Activated naive CD8-positive, alpha-beta T cell (primary cell): Measurements from ENCODE around the gene C16orf86.
"Not testable (repeated sequence)": the region's sequence is repeated elsewhere in the genome, so short reads cannot be mapped to it uniquely, and the experiment has no call there.

Source experiments
- H3K27ac Mint-ChIP-seq: one replicate; pipeline ENCODE4 v1.8.0; 2021; ENCODE audit warnings: mixed read lengths
- H3K27me3 Mint-ChIP-seq: one replicate; pipeline ENCODE4 v1.8.0; 2021; ENCODE audit warnings: mixed read lengths
- H3K36me3 Mint-ChIP-seq: one replicate; pipeline ENCODE4 v1.8.0; 2021; ENCODE audit warnings: mixed read lengths
- H3K4me1 Mint-ChIP-seq: one replicate; pipeline ENCODE4 v1.8.0; 2021; ENCODE audit warnings: low read depth, mixed read lengths
- H3K4me3 Mint-ChIP-seq: one replicate; pipeline ENCODE4 v1.8.0; 2021; ENCODE audit warnings: mild to moderate bottlenecking, mixed read lengths
- H3K9me3 Mint-ChIP-seq: one replicate; pipeline ENCODE4 v1.8.0; 2021; ENCODE audit warnings: low read depth, mixed read lengths

C16orf86 gene

GRCh38 chr16:67683767-67684166, 17.2 kb downstream of the C16orf86 start:
- H3K9me3 Mint-ChIP-seq: no peaks in the 10 kb centered on the region
- no peak overlapping the region for H3K4me3 Mint-ChIP-seq
- H3K27ac Mint-ChIP-seq: no peak overlapping the region
- no peaks in the 10 kb centered on the region for H3K27me3 Mint-ChIP-seq
- H3K36me3 Mint-ChIP-seq: peaks cover 5% of the 10 kb centered on the region
- peaks cover 1% of the 10 kb centered on the region for H3K4me1 Mint-ChIP-seq

DNA sequence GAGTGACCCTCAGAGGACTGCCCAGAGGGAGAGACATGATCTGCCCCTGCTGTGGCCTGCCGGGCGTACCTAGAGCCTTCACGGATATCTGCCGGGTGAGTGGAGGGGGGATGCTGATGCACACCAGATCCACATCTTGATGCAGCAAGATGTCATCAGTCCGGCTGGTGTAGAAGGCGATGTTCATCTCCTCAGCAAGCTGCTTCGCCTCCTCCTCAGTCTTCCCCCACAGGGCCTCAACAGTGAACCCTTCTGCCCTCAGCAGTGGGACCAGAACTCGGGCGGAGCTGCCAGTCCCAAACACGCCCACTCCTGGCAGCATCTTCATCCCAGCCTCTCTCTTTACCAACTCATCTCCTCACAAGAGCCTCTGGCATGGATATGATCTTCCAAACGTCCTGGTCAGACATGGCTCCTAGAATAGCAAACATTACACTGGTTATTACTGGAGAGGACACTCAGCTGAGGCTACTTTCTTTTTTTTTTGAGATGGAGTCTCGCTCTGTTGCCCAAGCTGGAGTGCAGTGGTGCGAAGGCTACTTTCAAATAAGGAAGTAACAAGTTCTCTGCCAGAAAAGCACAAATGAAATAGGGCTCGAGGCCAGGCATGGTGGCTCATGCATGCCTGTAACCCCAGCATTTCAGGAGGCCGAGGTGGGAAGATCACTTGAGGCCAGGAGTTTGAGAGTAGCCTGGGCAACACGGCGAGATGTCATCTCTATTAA, 18.9 kb downstream of the C16orf86 start:
- H3K4me3 Mint-ChIP-seq: no peak overlapping the region
- no peak overlapping the region for H3K27ac Mint-ChIP-seq
- no peaks in the 10 kb centered on the region for H3K27me3 Mint-ChIP-seq
- no peaks in the 10 kb centered on the region for H3K9me3 Mint-ChIP-seq
- peaks cover 5% of the 10 kb centered on the region for H3K36me3 Mint-ChIP-seq
- H3K4me1 Mint-ChIP-seq: peaks cover 3% of the 10 kb centered on the region

DNA sequence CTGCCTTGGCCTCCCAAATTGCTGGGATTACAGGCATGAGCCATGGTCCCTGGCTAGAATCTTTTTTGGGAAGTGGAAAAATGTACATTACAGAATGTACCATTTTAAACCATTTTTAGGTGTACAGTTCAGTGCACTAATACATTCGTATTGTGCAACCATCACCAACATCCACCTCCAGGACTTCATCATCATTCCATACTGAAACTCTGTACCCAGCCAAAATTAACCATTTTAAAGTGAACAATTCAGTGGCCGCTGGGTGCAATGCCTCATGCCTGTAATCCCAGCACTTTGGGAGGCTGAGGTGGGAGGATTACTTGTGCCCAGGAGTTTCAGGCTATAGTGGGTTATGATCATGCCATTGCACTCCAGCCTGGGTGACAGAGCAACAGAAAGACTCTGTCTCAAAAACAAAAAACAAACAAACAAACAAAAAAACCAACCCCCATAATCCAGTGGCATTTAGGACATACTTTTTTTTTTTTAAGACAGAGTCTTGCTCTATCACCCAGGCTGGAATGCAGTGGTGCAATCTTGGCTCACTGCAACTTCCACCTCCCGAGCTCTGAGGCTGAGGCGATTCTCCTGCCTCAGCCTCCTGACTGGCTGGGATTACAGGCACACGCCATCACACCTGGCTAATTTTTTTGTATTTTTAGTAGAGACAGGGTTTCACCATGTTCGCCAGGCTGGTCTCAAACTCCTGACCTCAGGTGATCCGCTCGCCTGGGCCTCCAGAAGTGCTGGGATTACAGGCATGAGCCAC, 27.1 kb downstream of the C16orf86 start:
- H3K4me3 Mint-ChIP-seq, H3K27ac Mint-ChIP-seq, H3K4me1 Mint-ChIP-seq, H3K27me3 Mint-ChIP-seq, H3K36me3 Mint-ChIP-seq, H3K9me3 Mint-ChIP-seq: not testable (repeated sequence)

DNA sequence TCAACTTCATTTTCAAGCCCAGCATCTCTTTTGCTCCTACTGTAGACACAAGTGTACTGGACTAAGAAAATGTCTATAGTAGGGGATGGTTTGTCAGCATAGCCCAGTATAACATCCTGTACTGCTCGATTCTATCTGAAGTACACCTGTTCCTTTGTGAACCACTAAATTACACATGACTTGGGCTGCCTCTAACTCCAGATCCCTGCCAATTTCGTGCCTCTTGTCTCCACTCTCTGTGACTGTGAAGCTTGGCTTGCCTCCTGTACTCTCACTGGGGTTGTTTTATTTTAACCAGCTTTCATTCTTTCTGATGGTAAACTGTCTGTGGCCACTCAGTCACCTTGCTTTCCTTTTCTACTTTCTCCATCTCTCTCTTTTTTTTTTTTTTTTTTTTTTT, 28.0 kb downstream of the C16orf86 start:
- peaks cover 3% of the 10 kb centered on the region for H3K4me1 Mint-ChIP-seq
- H3K27ac Mint-ChIP-seq: no peak overlapping the region
- no peaks in the 10 kb centered on the region for H3K27me3 Mint-ChIP-seq
- H3K4me3 Mint-ChIP-seq: no peak overlapping the region
- H3K36me3 Mint-ChIP-seq: peaks cover 2% of the 10 kb centered on the region
- H3K9me3 Mint-ChIP-seq: no peaks in the 10 kb centered on the region

DNA sequence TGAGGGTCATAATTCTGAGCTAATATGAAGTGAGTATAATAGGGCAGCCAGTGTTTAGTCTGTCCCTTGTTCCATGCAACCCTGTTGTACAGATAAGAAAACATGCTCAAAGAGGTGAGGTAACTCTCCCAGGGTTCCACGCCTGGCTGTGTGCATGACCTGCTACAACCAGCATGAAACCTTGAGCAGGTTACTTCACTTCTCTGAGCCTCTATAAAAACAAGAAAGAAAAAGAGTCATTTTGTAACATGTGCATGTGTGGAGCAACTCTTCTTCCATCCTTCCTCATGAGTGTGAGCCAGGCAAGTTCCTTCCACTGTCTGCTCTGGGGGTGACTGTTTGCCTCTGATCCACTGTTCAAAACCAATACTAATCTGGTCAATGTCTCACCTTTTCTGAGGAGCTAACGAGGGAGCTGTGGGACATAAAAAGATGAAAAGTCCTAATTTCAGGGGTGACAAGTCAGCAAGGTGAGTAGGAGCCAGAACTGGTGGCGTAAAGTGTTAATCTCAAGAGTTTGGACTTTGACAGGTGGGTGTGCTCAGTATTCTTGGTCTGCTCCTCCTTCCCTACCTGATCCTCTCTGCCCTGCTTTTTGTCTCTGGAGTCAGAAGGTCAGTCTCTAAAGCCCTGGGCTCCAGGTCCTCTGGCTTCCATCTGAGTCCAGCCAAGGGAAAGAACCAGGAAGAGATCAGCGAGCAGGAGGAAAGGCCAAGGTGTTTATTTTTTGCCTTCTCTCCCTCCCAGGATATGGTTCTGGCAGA, 31.0 kb downstream of the C16orf86 start:
- no peak overlapping the region for H3K27ac Mint-ChIP-seq
- no peak overlapping the region for H3K4me3 Mint-ChIP-seq
- no peaks in the 10 kb centered on the region for H3K27me3 Mint-ChIP-seq
- H3K4me1 Mint-ChIP-seq: peaks cover 7% of the 10 kb centered on the region
- no peaks in the 10 kb centered on the region for H3K9me3 Mint-ChIP-seq
- H3K36me3 Mint-ChIP-seq: peaks cover 4% of the 10 kb centered on the region

- Mint-ChIP-seq H3K4me1 (peaks cover 22% of the 10 kb centered on the region), H3K9me3 (no peaks in the 10 kb centered on the region)
Measured at GRCh38 chr16:67699265-67699664, 32.7 kb downstream of the C16orf86 start.

DNA sequence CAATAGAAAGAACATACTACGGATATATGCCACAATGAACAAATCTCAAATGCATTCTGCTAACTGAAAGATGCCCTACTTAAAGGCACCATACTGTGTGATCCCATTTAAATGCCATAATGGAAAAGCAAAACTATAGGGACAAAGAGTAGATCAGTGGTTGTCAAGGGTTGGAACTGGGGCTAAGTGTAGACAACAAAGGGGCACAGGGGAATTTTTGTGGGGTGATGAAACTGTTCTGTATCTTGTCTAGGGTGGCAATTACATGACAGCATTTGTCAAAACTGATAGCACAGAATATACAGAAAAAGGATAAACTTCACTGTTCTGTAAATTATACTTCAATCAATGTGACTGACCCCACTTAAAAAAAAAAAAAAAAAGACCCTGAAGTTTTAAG, 34.8 kb downstream of the C16orf86 start:
- no peak overlapping the region for H3K27ac Mint-ChIP-seq
- peaks cover 27% of the 10 kb centered on the region for H3K4me1 Mint-ChIP-seq
- H3K27me3 Mint-ChIP-seq: no peaks in the 10 kb centered on the region
- no peak overlapping the region for H3K4me3 Mint-ChIP-seq
- no peaks in the 10 kb centered on the region for H3K9me3 Mint-ChIP-seq
- peaks cover 4% of the 10 kb centered on the region for H3K36me3 Mint-ChIP-seq

More at GRCh38 chr16:67699265-67699664, 32.7 kb downstream of the C16orf86 start:
- no peaks in the 10 kb centered on the region for H3K27me3 Mint-ChIP-seq
- peaks cover 4% of the 10 kb centered on the region for H3K36me3 Mint-ChIP-seq
- no peak overlapping the region for H3K4me3 Mint-ChIP-seq
- no peak overlapping the region for H3K27ac Mint-ChIP-seq

DNA sequence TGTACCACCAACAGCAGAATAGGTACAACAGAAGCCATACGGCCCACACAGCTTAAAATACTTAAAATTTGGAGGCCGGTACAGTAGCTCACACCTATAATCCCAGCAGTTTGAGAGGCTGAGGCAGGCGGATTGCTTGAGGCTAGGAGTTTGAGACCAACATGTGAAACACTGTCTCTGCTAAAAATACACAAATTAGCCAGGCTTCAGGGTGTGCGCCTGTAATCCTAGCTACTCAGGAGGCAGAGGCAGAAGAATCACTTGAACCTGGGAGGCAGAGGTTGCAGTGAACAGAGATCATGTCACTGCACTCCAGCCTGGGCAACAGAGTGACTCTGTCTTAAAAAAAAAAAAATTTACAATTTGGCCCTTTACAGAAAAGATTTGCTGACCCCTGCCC, 35.5 kb downstream of the C16orf86 start:
- Mint-ChIP-seq H3K9me3 (no peaks in the 10 kb centered on the region), H3K27me3 (no peaks in the 10 kb centered on the region), H3K27ac (no peak overlapping the region), H3K4me3 (no peak overlapping the region), H3K36me3 (peaks cover 4% of the 10 kb centered on the region), H3K4me1 (peaks cover 27% of the 10 kb centered on the region)

- Mint-ChIP-seq H3K9me3 (no peaks in the 10 kb centered on the region), H3K27me3 (no peaks in the 10 kb centered on the region), H3K4me1 (peaks cover 26% of the 10 kb centered on the region), H3K27ac (peak overlapping the region; percentile 70), H3K36me3 (peaks cover 3% of the 10 kb centered on the region), H3K4me3 (peak overlapping the region; percentile 21)
Measured at GRCh38 chr16:67703626-67704025, 37.0 kb downstream of the C16orf86 start.

GRCh38 chr16:67704110-67704509, 37.5 kb downstream of the C16orf86 start:
- H3K4me1 Mint-ChIP-seq: peaks cover 26% of the 10 kb centered on the region
- no peaks in the 10 kb centered on the region for H3K9me3 Mint-ChIP-seq
- H3K4me3 Mint-ChIP-seq: peak overlapping the region; percentile 21
- H3K27me3 Mint-ChIP-seq: no peaks in the 10 kb centered on the region
- peaks cover 2% of the 10 kb centered on the region for H3K36me3 Mint-ChIP-seq
- H3K27ac Mint-ChIP-seq: peak overlapping the region; percentile 70

GRCh38 chr16:67707210-67707609, 40.6 kb downstream of the C16orf86 start:
- no peaks in the 10 kb centered on the region for H3K27me3 Mint-ChIP-seq
- no peak overlapping the region for H3K27ac Mint-ChIP-seq
- H3K9me3 Mint-ChIP-seq: no peaks in the 10 kb centered on the region
- H3K36me3 Mint-ChIP-seq: no peaks in the 10 kb centered on the region
- H3K4me1 Mint-ChIP-seq: peaks cover 26% of the 10 kb centered on the region
- no peak overlapping the region for H3K4me3 Mint-ChIP-seq

DNA sequence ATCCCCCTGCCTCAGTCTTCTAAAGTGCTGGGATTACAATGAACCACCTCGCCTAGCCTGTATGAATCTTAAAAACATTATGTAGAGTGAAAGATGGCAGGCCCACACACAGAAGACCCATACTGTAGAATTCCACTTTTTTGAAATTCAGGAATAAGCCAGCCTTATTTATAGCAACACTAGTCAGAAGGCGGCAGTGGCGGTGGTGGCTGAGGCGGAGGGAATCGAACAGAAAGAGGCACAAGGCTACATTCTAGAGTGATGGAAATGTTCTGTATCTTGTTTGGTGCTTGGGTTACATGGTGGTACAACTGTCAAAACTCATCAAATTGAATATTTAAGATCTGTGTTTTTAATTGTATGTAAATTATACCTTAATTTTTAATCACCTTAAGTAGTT, 41.2 kb downstream of the C16orf86 start:
- H3K4me1 Mint-ChIP-seq: peaks cover 23% of the 10 kb centered on the region
- H3K9me3 Mint-ChIP-seq: no peaks in the 10 kb centered on the region
- H3K27ac Mint-ChIP-seq: no peak overlapping the region
- H3K27me3 Mint-ChIP-seq: no peaks in the 10 kb centered on the region
- no peaks in the 10 kb centered on the region for H3K36me3 Mint-ChIP-seq
- no peak overlapping the region for H3K4me3 Mint-ChIP-seq

GRCh38 chr16:67708368-67708771, 41.8 kb downstream of the C16orf86 start:
- peaks cover 19% of the 10 kb centered on the region for H3K4me1 Mint-ChIP-seq
- H3K27ac Mint-ChIP-seq: no peak overlapping the region
- H3K4me3 Mint-ChIP-seq: no peak overlapping the region
- H3K27me3 Mint-ChIP-seq: no peaks in the 10 kb centered on the region
- H3K9me3 Mint-ChIP-seq: no peaks in the 10 kb centered on the region
- H3K36me3 Mint-ChIP-seq: no peaks in the 10 kb centered on the region

DNA sequence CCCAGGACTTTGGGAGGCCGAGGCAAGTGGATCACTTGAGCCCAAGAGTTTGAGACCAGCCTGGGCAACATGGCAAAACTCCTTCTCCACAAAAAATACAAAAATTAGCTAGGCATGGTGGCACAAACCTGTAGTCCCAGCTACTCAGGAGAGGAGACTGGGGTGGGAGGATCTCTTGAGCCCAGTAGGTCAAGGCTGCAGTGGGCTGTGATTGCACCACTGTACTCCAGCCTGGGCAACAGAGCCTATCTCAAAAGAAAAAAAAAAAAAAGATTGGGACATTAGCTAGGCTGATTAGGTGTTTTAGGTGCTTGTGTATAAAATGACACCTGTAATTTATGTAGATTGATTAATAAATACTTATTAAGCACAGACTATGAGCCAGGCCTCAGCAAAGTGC, 42.4 kb downstream of the C16orf86 start:
- no peaks in the 10 kb centered on the region for H3K27me3 Mint-ChIP-seq
- no peak overlapping the region for H3K27ac Mint-ChIP-seq
- H3K9me3 Mint-ChIP-seq: no peaks in the 10 kb centered on the region
- H3K36me3 Mint-ChIP-seq: no peaks in the 10 kb centered on the region
- H3K4me1 Mint-ChIP-seq: peaks cover 12% of the 10 kb centered on the region
- H3K4me3 Mint-ChIP-seq: no peak overlapping the region

DNA sequence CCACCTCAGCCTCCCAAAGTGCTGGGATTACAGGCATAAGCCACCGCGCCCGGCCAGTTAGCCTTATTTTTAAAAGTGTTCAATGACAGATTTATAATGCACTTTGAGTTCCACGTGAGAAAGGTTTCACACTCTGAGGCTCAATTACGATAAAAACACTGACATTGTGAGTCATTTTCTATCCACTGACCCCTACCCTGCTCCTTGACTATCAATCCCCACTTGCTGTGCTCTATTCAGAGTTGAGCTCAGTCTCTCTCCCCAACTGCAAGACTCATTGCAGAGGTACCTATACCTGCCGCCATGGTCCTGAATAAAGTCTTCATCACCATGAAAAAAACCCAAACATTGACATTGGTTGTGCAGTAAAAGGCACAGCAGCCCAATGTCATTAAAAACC, 44.0 kb downstream of the C16orf86 start:
- Mint-ChIP-seq H3K27me3 (no peaks in the 10 kb centered on the region), H3K4me3 (no peak overlapping the region), H3K9me3 (no peaks in the 10 kb centered on the region), H3K27ac (no peak overlapping the region), H3K36me3 (no peaks in the 10 kb centered on the region), H3K4me1 (peaks cover 6% of the 10 kb centered on the region)
